ENCODE results near the gene MVB12B. TPM values are rescaled to one million over a fixed set of nuclear protein-coding genes. Genes with fewer than 3 reads are reported as not detected.

MVB12B gene
- total and polyA plus RNA-seq, 2 of the 8 experiments (the other 6 are each of a cell fraction or from before 2014, with no cell fraction given): 2.6 to 5.0 TPM

DNA sequence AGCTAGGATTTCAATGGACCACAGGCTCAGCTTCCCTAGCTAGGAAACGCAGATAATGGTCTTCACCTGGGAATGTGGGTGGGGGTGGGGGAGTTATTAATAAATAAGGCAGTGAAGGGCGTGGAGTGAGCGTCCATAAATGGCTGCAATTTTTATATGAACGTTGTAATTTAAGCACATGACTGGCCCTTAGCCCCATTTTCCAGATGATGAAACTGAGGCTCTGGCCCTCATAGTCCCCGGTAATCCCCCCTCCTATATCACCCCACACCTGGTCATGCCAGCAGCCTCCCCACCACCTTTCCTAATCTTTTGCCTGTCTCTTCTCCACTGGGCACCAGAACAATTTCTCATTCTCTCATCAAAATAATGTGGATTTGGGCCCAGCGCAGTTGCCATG, 225.2 kb downstream of the MVB12B start (continued):
- TF ChIP-seq, protein P1, sequence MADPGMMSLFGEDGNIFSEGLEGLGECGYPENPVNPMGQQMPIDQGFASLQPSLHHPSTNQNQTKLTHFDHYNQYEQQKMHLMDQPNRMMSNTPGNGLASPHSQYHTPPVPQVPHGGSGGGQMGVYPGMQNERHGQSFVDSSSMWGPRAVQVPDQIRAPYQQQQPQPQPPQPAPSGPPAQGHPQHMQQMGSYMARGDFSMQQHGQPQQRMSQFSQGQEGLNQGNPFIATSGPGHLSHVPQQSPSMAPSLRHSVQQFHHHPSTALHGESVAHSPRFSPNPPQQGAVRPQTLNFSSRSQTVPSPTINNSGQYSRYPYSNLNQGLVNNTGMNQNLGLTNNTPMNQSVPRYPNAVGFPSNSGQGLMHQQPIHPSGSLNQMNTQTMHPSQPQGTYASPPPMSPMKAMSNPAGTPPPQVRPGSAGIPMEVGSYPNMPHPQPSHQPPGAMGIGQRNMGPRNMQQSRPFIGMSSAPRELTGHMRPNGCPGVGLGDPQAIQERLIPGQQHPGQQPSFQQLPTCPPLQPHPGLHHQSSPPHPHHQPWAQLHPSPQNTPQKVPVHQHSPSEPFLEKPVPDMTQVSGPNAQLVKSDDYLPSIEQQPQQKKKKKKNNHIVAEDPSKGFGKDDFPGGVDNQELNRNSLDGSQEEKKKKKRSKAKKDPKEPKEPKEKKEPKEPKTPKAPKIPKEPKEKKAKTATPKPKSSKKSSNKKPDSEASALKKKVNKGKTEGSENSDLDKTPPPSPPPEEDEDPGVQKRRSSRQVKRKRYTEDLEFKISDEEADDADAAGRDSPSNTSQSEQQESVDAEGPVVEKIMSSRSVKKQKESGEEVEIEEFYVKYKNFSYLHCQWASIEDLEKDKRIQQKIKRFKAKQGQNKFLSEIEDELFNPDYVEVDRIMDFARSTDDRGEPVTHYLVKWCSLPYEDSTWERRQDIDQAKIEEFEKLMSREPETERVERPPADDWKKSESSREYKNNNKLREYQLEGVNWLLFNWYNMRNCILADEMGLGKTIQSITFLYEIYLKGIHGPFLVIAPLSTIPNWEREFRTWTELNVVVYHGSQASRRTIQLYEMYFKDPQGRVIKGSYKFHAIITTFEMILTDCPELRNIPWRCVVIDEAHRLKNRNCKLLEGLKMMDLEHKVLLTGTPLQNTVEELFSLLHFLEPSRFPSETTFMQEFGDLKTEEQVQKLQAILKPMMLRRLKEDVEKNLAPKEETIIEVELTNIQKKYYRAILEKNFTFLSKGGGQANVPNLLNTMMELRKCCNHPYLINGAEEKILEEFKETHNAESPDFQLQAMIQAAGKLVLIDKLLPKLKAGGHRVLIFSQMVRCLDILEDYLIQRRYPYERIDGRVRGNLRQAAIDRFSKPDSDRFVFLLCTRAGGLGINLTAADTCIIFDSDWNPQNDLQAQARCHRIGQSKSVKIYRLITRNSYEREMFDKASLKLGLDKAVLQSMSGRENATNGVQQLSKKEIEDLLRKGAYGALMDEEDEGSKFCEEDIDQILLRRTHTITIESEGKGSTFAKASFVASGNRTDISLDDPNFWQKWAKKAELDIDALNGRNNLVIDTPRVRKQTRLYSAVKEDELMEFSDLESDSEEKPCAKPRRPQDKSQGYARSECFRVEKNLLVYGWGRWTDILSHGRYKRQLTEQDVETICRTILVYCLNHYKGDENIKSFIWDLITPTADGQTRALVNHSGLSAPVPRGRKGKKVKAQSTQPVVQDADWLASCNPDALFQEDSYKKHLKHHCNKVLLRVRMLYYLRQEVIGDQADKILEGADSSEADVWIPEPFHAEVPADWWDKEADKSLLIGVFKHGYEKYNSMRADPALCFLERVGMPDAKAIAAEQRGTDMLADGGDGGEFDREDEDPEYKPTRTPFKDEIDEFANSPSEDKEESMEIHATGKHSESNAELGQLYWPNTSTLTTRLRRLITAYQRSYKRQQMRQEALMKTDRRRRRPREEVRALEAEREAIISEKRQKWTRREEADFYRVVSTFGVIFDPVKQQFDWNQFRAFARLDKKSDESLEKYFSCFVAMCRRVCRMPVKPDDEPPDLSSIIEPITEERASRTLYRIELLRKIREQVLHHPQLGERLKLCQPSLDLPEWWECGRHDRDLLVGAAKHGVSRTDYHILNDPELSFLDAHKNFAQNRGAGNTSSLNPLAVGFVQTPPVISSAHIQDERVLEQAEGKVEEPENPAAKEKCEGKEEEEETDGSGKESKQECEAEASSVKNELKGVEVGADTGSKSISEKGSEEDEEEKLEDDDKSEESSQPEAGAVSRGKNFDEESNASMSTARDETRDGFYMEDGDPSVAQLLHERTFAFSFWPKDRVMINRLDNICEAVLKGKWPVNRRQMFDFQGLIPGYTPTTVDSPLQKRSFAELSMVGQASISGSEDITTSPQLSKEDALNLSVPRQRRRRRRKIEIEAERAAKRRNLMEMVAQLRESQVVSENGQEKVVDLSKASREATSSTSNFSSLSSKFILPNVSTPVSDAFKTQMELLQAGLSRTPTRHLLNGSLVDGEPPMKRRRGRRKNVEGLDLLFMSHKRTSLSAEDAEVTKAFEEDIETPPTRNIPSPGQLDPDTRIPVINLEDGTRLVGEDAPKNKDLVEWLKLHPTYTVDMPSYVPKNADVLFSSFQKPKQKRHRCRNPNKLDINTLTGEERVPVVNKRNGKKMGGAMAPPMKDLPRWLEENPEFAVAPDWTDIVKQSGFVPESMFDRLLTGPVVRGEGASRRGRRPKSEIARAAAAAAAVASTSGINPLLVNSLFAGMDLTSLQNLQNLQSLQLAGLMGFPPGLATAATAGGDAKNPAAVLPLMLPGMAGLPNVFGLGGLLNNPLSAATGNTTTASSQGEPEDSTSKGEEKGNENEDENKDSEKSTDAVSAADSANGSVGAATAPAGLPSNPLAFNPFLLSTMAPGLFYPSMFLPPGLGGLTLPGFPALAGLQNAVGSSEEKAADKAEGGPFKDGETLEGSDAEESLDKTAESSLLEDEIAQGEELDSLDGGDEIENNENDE (IDR thresholded peaks at IDR 0.05; ENCODE audit: insufficient replicate concordance, low read length): no peak
